Raji (cell line): ENCODE data around the gene ZNF12.

Experiments used
- POLR2A ChIP-seq: IDR thresholded peaks from 2 replicates; pipeline ENCODE4 v1.6.1; 2011; ENCODE audit warnings: low read depth, low read length, control low read depth; ENCODE audit not compliant: insufficient read depth

The ZNF12 gene

GRCh38 chr7:6649241-6649961 lies 57.3 kb downstream of the ZNF12 start:
- no peak for TF ChIP-seq POLR2A

GRCh38 chr7:6648815-6649104 lies 58.0 kb downstream of the ZNF12 start:
- no peak for TF ChIP-seq POLR2A

- no peak for TF ChIP-seq POLR2A
Observed at GRCh38 chr7:6648066-6648814, 58.5 kb downstream of the ZNF12 start.

GRCh38 chr7:6647541-6647940 lies 59.2 kb downstream of the ZNF12 start:
- TF ChIP-seq POLR2A: no peak

- TF ChIP-seq POLR2A: no peak
Observed at GRCh38 chr7:6647080-6647479, 59.7 kb downstream of the ZNF12 start.

- no peak for TF ChIP-seq POLR2A
Observed at GRCh38 chr7:6646465-6646864, 60.3 kb downstream of the ZNF12 start.

GRCh38 chr7:6644728-6645127 lies 62.0 kb downstream of the ZNF12 start:
- TF ChIP-seq POLR2A: no peak

GRCh38 chr7:6643915-6644625 lies 62.7 kb downstream of the ZNF12 start:
- no peak for TF ChIP-seq POLR2A

- TF ChIP-seq POLR2A: no peak
Observed at GRCh38 chr7:6642861-6643640, 63.7 kb downstream of the ZNF12 start.

- no peak for TF ChIP-seq POLR2A
Observed at GRCh38 chr7:6642239-6642839, 64.4 kb downstream of the ZNF12 start.

GRCh38 chr7:6641305-6642035 lies 65.3 kb downstream of the ZNF12 start:
- no peak for TF ChIP-seq POLR2A

GRCh38 chr7:6640246-6640721 lies 66.5 kb downstream of the ZNF12 start:
- no peak for TF ChIP-seq POLR2A

GRCh38 chr7:6639627-6640026 lies 67.1 kb downstream of the ZNF12 start:
- no peak for TF ChIP-seq POLR2A

GRCh38 chr7:6639032-6639431 lies 67.7 kb downstream of the ZNF12 start:
- no peak for TF ChIP-seq POLR2A
